GM11168 (cell line): ENCODE results near the gene LHFPL3.
"Not testable (repeated sequence)": the region's sequence is repeated elsewhere in the genome, so short reads cannot be mapped to it uniquely, and the experiment has no call there.

Source experiments
- in situ Hi-C: fragments of 300-500 bp; cut with MboI; formaldehyde crosslinking; loops from one replicate; pipeline ENCODE4 v1.12.0; 2022; ENCODE audit warnings: low sequenced_read_pairs; ENCODE audit not compliant: unreplicated experiment

Gene LHFPL3

DNA sequence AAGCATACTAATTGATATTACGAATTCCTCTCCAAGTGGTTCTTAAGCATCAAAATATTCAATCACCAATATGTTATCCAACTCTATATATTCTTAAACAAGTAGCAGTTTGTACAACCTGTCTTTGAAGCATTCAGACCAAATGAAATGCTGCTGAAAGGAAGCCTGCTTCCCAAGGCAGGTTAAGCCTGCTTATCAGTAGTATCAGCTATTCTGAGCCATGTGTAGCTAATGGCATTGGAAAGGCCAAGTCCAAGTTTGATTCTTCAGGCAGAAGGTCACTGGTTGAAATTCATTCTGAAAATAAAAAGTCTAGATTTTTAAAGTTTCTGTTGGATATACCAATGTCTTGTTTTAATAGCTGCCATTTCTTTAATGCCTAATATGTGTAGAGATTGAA lies 328.7 kb downstream of the LHFPL3 start:
- in situ Hi-C loops = no loop called here

DNA sequence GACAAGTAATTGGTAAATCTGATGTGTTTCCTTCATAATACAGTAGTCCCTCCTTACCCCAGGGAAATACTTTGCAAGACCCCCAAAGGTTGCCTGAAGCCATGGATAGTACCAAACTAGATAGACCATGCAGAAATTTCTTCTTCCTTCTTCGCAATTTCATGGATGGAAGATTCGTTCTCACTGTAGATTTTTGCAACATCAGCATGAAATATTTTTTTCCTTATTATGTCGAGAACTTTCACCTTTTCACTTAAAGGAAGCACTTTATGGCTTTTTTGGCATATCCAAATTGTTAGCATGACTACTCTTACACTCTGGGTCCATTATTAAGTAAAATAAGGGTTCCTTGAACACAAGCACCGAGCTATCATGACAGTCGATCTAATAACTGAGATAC lies 333.2 kb downstream of the LHFPL3 start:
- in situ Hi-C loops = no loop called here

DNA sequence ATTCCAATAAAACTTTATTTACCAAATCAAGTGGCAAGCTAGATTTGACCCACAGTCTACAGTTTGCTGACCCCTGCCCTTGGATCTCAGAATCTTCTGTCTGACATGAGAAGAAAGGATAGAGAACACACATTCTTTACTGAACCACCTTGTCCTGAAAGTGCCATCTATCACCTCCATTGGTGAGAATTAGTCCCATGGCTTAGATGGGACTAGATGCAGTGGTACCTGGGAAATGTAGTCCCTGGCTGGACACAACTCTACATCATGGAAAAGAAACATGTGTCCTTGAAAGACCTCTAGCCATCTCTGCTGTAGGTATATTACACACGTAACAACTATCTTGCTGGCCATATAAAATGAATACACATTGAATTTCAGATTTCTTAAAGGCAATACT lies 336.2 kb downstream of the LHFPL3 start:
- in situ Hi-C loops = no loop called here

DNA sequence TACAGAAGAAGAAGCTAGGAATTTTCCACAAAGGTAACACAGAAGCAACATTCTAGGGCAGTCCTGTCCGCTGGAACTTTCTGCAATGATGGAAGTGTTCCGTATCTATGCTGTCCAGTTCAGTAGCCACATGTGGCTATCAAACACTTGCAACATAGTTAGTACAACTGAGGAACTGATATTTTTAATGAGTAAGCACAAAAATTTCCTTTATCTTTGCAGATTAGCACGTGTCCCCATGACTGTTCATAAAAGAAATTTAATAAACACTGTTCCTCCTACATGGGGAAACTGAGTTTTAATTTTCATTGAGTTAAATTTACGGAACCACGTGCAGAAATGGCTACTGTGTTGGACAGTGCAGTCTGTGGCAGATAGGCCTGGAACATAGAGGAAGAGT lies 349.2 kb downstream of the LHFPL3 start:
- in situ Hi-C loops = no loop called here

DNA sequence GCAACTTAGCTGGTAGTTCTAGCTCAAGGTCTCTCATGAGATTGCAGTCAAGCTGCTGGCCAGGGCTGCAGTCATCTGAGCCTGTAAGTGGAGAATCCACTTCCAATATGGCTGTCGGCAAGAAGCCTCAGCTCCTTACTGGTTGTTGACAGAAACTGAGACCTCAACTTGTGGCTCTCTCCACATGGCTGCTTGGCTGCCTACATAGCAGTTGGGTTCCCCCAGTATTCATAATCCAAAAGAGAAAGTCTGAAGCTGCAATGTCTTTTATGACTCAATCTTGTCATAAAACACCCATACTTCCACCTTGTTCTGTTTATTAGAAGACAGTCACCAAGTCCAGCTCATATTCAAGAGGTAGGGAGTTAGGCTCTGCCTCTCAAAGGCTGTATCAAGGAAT lies 350.7 kb downstream of the LHFPL3 start:
- in situ Hi-C loops = no loop called here

DNA sequence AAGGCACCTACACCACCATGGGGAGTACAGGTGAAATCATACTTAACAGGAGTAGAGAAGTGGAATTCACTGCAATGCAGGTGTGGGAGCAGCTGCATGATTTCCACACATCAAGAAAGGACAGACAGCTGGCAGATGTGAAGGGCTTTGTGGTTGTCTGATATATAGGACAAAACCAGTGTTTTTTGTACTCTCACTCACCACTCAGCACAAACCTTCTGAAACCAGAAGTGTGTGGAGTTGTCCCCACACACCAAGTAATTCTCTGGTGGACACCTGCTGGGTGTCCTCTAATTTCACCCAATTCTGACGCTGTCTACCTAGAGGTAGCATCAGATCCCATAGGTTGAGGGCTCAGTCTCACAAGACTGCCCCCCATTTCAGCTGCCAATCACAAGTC lies 357.9 kb downstream of the LHFPL3 start:
- in situ Hi-C loops = no loop called here

DNA sequence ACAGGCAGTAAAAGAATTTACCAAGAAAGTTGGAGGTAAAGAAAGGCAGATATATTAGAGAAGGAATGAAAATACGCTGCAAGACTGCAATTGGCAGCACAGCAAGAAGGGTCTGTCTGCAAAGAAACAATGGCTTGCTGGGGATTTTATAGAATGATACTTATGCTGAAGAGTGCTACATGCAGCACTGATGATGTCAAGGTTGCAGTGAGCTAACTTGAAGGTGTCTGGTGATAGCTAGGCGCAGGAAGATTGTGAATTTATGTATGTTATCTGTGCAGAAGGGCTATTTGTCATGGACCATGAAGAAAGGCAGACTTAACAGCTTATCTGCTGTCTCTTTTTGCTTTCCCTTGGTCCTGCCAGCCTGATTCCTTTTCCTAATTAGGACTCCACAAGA lies 366.3 kb downstream of the LHFPL3 start:
- in situ Hi-C loops = no loop called here

DNA sequence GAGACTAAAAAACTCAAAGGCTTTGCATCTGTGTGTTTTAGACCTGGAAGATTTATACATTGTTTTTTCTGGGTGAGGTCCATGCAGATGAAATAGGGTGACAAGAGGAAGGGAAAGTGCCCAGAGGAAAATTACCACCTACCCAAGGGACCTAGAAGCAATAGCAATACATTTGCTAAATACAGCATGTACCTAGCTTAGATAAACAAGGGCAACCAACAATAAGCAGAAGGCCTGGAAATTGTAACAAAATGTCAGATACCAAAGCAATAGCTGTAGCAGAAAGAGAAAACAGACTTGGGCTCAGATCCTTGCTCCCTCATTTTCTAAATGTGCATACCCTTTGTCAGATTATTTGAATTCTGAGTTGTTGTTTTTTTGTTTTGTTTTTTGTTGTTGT lies 367.2 kb downstream of the LHFPL3 start:
- in situ Hi-C loops = no loop called here

DNA sequence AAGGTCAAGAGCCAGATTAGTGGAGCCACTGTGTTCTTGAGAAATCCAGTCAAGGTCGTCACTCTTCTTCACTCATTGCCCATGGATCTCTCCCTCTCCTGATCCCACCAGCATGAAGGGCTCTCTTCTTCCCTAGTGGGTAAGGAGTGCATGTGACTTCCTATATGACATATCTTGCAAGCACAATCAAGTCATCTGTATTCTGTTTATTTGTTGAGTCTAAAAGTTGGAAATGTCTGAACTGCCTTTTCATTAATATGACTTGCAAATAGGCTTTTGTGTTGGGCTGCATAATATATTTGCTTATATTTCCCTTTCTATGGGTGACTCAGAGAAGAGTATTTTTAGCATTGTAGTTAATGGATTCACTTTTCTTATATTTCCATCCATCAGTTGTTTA lies 371.9 kb downstream of the LHFPL3 start:
- in situ Hi-C loops = no loop called here

DNA sequence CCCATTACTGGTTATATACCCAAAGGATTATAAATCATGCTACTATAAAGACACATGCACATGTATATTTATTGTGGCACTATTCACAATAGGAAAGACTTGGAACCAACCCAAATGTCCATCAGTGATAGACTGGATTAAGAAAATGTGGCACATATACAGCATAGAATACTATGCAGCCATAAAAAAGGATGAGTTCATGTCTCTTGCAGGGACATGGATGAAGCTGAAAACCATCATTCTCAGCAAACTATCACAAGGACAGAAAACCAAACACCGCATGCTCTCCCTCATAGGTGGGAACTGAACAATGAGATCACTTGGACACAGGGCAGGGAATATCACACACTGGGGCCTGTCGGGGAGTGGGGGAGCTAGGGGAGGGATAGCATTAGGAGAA lies 392.6 kb downstream of the LHFPL3 start:
- in situ Hi-C loops = not testable (repeated sequence)

DNA sequence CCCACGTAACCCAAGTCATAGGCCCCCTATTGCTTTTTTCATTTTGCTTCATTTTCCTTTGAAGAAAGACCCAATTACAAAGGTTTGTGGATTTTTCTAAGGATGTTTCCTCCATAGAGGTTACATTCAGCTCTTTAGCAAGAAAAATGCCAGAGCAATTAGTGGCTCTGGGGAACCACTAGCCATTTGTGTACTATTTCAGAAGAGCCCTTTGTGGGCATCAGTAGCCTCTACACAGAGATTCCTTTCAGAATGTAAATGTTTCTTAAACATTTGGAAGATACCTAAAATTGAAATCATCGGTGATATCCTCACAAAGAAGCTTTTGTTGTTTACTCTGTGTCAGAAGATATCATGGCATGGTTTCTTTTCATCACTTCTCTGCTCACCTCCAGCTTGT lies 394.6 kb downstream of the LHFPL3 start:
- in situ Hi-C loops = no loop called here

DNA sequence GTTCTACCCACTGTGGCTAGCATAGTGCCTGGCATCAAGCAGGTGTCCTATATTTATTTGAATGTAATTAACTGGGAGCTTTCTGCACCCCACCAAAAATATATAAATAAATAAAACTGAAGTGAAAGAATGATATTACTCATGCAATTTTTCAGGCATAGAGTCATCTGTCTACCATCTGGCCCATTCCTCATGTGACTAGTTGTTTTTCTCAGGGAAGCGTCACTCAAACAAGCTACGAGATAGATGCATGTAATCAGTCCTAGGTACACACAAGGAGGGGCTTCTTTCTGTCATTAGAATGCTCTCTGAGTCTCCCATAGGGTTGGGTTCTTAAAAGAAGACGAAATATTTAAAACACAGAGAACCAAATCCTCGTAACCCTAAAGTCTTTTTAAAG lies 430.1 kb downstream of the LHFPL3 start:
- in situ Hi-C loops = no loop called here

DNA sequence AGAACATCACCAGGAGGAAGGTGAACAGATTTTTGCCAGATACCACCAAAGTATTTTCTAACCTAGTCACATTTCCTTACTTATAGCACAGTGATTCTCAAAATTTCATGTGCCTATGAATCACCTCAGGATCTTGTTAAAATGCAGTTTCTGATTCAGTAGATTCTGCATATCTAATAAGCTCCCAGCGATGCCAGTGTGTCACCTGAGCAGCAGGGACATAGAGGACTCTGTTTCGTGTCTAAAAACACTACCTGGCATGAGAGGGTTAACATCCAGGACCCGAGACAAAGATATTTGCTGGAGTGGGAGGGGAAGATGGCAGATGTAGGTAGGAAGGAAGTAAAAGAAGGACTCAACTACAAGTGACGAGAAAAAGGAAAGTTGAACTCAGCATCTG lies 433.5 kb downstream of the LHFPL3 start:
- in situ Hi-C loops = no loop called here

DNA sequence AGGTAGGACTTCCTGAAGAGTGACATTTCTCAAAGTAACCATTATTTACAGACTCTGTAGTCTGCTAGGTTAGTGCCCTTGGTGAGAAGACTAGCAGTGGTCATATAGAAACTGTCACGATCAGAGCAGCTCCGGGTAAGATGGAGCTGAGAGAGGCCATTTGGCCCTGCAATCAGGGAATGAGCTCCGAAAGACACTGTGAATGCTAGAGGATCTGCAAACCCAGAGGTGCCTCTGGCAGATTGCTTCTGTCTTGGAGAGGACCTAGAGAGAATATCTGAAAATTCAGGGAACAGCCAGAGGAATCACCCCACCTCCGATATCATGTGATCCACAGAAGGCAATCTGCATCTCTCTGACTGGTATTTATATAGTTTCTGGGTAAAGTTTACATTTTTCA lies 438.7 kb downstream of the LHFPL3 start:
- in situ Hi-C loops = no loop called here

DNA sequence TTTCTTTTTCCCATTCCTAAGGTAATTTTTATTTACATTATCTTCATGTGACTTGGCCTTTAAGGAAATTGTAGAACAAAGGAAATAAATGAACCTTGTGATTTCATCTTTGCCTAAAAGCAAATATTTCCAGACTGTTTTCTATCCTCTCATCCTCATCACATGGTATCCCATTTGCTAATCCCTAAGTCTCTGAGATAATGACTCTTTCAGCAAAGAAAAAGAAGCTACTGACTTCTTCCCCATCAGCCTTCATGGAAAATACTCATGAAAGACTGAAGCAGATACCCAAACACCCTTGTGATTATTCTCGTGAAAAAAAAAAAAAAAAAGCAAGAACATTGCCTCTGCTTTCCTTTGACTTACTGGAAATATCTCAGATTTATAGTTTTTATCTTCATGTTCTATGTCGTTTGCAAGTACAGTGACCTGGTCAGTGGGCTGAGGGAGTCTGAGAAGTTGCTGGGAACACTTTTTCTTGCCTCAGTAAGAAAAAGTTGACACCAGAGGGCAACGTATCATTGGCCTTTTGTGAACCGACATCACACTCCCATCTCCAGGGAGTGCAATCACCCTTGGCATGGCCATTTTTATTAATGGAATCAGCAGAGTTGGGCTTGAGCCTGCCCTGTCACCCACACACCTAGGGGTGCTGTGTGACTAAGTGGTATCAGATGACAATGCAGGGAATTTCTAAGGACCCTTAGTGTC lies 439.6 kb downstream of the LHFPL3 start:
- in situ Hi-C loops = no loop called here

DNA sequence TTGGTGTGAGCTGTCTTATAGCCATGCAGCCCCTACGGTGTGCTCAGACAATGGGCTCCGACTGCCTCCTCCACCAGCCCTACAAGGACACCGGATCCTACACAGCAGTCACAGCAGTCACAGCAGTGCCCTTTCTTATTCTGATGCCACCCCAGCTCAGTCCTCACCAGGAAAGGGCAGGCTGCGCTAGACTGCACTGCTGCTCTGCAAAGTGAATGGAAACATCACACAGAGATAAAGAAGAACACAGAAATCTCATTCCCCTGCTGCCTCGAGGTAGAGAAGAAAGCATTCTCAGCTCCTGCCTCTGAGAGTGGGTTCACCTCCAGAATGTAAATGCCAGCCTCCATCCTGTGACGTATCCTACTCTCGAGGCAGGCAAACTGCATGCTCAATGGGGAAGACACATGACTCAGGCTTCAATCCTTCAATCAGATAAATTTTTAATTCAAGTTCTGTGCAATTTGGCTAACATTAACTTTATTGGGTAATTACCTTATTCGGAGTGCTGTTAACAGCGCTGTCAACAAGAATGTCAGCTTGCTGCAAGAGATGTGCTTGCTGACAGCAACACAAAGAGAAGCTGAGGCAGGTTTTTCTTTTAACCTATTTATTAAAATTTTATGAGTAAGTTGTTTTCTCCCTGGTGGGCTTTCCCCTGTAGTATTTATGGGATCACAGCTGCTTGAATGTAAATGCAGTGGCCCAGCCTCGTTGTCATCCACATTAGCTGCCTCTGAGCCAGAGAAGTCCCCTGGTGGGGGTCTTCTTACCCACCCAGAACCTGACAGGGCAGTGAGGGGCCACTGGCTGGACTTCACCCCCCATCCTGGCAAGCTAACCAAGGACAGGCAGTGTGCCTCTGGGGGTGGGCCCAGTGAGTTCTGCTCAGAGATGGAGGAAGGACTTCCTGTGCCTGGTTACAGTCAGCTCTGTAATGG lies 444.3 kb downstream of the LHFPL3 start:
- in situ Hi-C loops = no loop called here

DNA sequence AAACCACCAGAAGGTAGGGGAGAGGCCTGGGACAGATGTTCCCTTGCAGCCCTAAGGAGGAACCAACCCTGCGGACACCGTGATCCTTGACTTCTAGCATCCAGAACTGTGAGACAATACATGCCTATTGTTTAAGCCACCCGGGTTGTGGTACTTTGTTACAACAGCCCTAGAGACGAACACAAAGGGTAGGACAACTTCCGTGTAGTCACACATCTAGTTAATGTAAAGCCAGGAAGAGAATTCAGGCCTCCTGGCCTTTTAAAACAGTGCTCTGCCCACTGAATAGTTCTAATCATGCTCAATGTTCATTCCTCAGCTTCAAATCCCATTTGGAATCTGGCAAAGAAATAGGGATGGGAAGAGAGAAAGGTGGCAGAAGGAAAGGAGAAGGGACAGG lies 445.4 kb downstream of the LHFPL3 start:
- in situ Hi-C loops = no loop called here

DNA sequence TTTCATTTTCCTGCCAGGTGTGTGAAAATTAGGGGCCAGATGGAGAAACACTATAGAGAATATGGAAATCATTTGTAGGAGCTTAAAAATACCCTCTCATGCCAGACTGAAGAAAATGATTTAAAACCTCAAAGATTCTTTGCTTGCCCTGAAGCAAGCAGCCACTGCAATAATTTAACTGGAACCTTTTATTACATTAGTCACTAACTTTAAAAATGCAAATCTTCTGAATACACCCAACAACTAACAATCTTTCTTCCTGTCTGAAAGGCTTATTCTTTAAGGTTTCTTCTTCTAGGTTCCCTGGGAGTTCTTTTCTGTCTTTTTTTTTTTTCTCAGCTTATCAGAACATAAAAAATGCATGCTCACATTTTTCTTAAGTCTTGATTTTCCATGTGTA lies 447.1 kb downstream of the LHFPL3 start:
- in situ Hi-C loops = no loop called here

DNA sequence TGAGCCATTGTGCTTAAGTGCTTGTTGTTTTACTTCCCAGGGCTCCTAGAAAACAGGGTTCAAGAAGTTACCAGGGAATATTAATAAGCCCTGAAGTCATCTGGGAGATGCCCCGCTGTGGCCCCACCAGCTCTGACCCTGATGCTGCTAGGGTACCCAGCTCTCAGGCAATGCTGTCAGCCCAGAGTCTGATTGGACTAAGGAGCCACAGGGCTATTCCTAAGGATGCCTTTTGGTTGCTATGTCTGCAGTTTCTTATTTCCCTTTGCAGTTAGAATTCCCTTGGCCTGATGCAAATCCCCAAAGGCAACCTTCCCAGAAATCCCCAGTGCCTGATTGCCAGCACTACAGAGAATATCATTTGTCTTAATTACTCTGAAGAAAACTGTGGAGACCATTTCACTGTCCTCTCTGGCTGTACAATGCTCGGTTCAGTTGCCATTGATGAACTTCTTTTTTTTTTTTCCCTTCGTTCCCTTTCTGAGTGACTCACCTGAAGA lies 448.9 kb downstream of the LHFPL3 start:
- in situ Hi-C loops = no loop called here

DNA sequence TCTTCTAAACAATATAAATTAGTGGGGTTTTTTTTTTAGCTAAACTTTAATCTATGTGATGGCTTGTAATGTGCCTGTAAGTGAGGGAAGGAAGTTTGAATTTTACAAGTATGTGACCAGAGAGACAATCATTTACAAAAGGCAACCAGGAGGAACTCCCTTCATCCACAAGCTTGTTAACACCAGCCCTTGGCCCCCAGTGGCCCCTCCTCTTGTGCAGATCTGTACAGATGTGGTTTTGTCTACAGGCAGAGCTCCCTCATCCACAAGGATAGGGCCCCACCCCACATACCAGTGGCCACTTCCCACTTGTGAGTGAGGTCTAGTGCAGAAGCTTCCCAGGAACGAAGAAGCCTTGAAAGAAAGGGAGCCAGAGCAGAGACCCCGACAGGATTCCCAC lies 451.5 kb downstream of the LHFPL3 start:
- in situ Hi-C loops = no loop called here

DNA sequence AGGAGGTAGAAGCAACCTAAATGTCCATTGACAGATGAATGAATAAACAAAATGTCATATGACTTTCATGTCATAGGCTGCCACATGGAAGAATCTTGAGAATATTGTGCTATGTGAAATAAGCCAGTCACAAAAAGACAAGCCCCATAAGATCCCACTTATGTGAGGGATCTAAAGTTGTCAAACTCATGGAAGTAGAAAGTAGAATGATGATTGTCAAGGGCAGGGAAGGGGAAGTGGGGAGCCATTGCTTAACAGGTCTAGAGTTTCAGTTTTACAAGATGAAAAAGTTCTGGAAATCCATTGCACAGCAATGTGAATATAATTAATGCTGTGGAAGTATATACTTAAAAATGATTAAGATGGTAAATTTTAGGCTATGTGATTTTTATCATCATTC lies 456.3 kb downstream of the LHFPL3 start:
- in situ Hi-C loops = no loop called here

DNA sequence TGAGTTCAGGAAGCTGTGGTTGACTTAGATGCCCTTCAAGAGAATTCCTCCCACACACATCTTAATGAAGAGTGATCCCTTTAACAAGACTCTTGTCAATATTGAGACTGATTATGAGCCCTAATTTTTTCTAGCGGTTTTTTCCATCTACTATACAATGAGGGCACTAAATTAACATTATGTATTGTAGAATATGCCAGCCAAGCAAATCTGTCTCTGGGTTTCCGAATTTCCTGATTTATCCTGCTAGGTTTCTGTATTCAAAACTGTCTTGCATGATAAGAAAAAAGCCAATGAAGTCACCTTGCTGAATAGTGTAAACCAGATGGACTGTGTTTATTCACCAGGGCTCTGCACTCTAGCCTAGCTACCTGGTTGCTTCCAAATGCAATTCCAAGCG lies 461.4 kb downstream of the LHFPL3 start:
- in situ Hi-C loops = no loop called here
